Mesenchymal stem cell (in vitro differentiated cells and primary cell): Measurements from ENCODE around the gene UPB1. TPM values are rescaled to one million over a fixed set of nuclear protein-coding genes. Genes with fewer than 3 reads are reported as not detected.

Experiments
- DNase-seq: peaks from one replicate; pipeline ENCODE4 v3.0.0-alpha.2; 2013
- H2AFZ ChIP-seq: one replicate; pipeline ENCODE4 v1.6.1; 2013; ENCODE audit warnings: low read depth, mild to moderate bottlenecking, control low read depth, inconsistent platforms, low read length, moderate library complexity
- H2AK5ac ChIP-seq: 2 replicates; pipeline ENCODE4 v1.6.1; 2013; ENCODE audit warnings: low read length, moderate library complexity, mild to moderate bottlenecking, inconsistent platforms; ENCODE audit not compliant: severe bottlenecking
- H2BK120ac ChIP-seq: one replicate; pipeline ENCODE4 v1.6.1; 2013; ENCODE audit warnings: low read depth, mild to moderate bottlenecking, inconsistent platforms, low read length, moderate library complexity
- H2BK12ac ChIP-seq, 2 experiments: one replicate each; pipeline ENCODE4 v1.6.1; 2013; ENCODE audit warnings: inconsistent platforms in 2 of 2, low read length in 2 of 2, mild to moderate bottlenecking in 2 of 2, moderate library complexity in 2 of 2, control low read depth in 1 of 2
- H2BK15ac ChIP-seq: one replicate; pipeline ENCODE4 v1.6.1; 2013; ENCODE audit warnings: mild to moderate bottlenecking, low read depth, inconsistent platforms; ENCODE audit not compliant: poor library complexity, severe bottlenecking
- H2BK5ac ChIP-seq: 2 replicates; pipeline ENCODE4 v1.6.1; 2013; ENCODE audit warnings: low read depth, mild to moderate bottlenecking, low read length, control low read depth, inconsistent platforms; ENCODE audit not compliant: poor library complexity, severe bottlenecking
- H3K14ac ChIP-seq, 2 experiments: one replicate each; pipeline ENCODE4 v1.6.1; 2013; ENCODE audit warnings: inconsistent platforms in 2 of 2, low read length in 2 of 2, control low read depth in 1 of 2, mild to moderate bottlenecking in 1 of 2, moderate library complexity in 1 of 2
- H3K18ac ChIP-seq, 2 experiments: one replicate each; pipeline ENCODE4 v1.6.1; 2013; ENCODE audit warnings: inconsistent platforms in 2 of 2, low read length in 2 of 2, control low read depth in 1 of 2, low read depth in 1 of 2, mild to moderate bottlenecking in 1 of 2
- H3K23ac ChIP-seq, 2 experiments: one replicate each; pipeline ENCODE4 v1.6.1; 2013; ENCODE audit warnings: inconsistent platforms in 2 of 2, low read length in 2 of 2, mild to moderate bottlenecking in 2 of 2, moderate library complexity in 2 of 2, control low read depth in 1 of 2
- H3K27ac ChIP-seq: 2 replicates; pipeline ENCODE4 v1.5.1; 2013; ENCODE audit warnings: mild to moderate bottlenecking, moderate library complexity, low read length, control low read depth, inconsistent platforms; ENCODE audit not compliant: poor library complexity, severe bottlenecking
- H3K27me3 ChIP-seq, 2 experiments: 2 replicates each; pipeline versions ENCODE4 v1.6.1 to v1.7.0; 2013; ENCODE audit warnings: low read length in 2 of 2, mild to moderate bottlenecking in 2 of 2, moderate library complexity in 2 of 2, control low read depth in 1 of 2, inconsistent platforms in 1 of 2; ENCODE audit not compliant: control insufficient read depth in 1 of 2, insufficient read depth in 1 of 2
- H3K36me3 ChIP-seq, 2 experiments: 2 replicates each; pipeline versions ENCODE4 v1.6.1 to v1.7.0; 2013; ENCODE audit warnings: low read length in 2 of 2, control low read depth in 1 of 2, inconsistent platforms in 1 of 2, low read depth in 1 of 2, mild to moderate bottlenecking in 1 of 2; ENCODE audit not compliant: insufficient read depth in 2 of 2, control insufficient read depth in 1 of 2
- H3K4ac ChIP-seq, 2 experiments: one replicate each; pipeline ENCODE4 v1.6.1; 2013; ENCODE audit warnings: inconsistent platforms in 2 of 2, low read length in 2 of 2, mild to moderate bottlenecking in 2 of 2, moderate library complexity in 2 of 2, control low read depth in 1 of 2, low read depth in 1 of 2
- H3K4me1 ChIP-seq: 2 replicates; pipeline ENCODE4 v1.6.1; 2013; ENCODE audit warnings: low read depth, low read length, control low read depth; ENCODE audit not compliant: control insufficient read depth, insufficient read depth
- H3K4me2 ChIP-seq: 2 replicates; pipeline ENCODE4 v1.6.1; 2013; ENCODE audit warnings: low read length, mild to moderate bottlenecking, inconsistent platforms; ENCODE audit not compliant: poor library complexity, severe bottlenecking
- H3K4me3 ChIP-seq, 2 experiments: 2 replicates each; pipeline versions ENCODE4 v1.5.1 to v1.7.0; 2013; ENCODE audit warnings: low read length in 2 of 2, mild to moderate bottlenecking in 2 of 2, control low read depth in 1 of 2, low read depth in 1 of 2; ENCODE audit not compliant: insufficient read depth in 1 of 2
- H3K79me1 ChIP-seq: replicated peaks from 2 replicates; pipeline ENCODE4 v1.6.1; 2013; ENCODE audit warnings: mild to moderate bottlenecking, control low read depth, low read length, inconsistent platforms; ENCODE audit not compliant: poor library complexity, severe bottlenecking
- H3K9ac ChIP-seq: 2 replicates; pipeline ENCODE4 v1.7.0; 2013; ENCODE audit warnings: mild to moderate bottlenecking, low read length, moderate library complexity
- H3K9me3 ChIP-seq: 2 replicates; pipeline ENCODE4 v1.7.0; 2013; ENCODE audit warnings: mild to moderate bottlenecking, low read length; ENCODE audit not compliant: control insufficient read depth
- H4K8ac ChIP-seq: one replicate; pipeline ENCODE4 v1.6.1; 2013; ENCODE audit warnings: inconsistent platforms, mild to moderate bottlenecking, low read length, moderate library complexity
- H4K91ac ChIP-seq: one replicate; pipeline ENCODE4 v1.6.1; 2013; ENCODE audit warnings: mild to moderate bottlenecking, low read length, inconsistent platforms
- WGBS: methylation state at CpG from one replicate; pipeline ENCODE4 v1.1.7; 2013; ENCODE audit warnings: mixed read lengths; 5-methylcytosine and 5-hydroxymethylcytosine counted together
- polyA plus RNA-seq, 2 experiments: library from polyadenylated mRNA; stranded (reverse); fragments of 200-250 nt; gene quantifications; one replicate each; pipeline ENCODE4 v1.2.3, GENCODE V29; 2013

Gene UPB1
- polyA plus RNA-seq (2013, experiment 1 of 2) = 0.06 TPM
- polyA plus RNA-seq (2013, experiment 2 of 2) = 0.04 TPM

DNA sequence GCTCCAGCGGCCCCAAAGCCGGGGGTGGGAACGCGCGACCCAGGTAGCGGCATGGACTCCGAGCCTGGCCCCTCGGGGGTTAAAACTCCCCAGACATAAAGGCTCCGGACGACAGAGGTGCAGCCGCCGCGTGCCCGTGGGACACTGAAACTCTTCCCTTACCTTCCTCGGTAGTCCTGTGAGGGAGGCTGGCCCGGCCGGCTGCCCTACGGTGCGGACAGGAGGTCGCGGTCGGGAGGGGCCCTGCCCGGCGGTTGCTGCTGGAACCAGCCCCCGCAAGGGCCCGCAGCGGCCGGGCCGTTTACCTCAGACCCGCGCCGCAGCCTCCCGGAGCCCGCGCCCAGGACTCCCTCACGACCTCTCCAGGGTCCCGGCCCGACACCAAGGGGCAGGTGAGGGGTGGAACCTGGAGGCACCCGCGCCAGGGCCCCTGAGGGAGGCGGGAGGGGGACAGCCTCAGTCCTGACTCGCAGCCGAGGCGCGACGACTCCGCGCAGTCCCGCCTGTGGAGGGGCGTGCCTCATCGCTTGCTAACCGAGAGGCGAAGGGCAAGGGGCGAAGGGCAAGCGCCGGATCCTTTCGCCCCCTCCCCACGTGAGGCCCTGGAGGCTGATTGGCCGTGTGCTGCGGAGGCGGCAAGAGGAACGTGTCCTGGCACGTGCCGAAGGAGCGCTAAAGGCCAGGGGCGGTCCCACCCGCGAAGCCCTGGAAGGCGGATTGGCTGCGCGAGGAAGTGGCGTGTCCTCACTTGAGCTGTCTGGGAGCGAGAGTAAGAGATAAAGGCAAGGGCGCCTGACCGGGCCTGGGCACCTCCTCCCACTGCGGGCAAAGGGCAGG, at the start of gene UPB1:
Gene UPB1, plus strand, starts transcription at position 805 of the 837 bp plus-strand sequence. CDS start 72 bp downstream, outside the sequence.
- no peak within 1 kb of the TSS for H4K8ac ChIP-seq
- no peak within 1 kb of the TSS for H3K14ac ChIP-seq
- H3K4me1 ChIP-seq = peaks cover 13% of the 10 kb centered on the region
- H3K4me3 ChIP-seq = peak within 1 kb of the TSS; percentile 25 to 66
- no peaks in the 10 kb centered on the region for H3K36me3 ChIP-seq
- H3K18ac ChIP-seq = peak within 1 kb of the TSS in 1 of 2 experiments; percentile 46
- DNase-seq = no peak
- H3K27ac ChIP-seq = no peak within 1 kb of the TSS
- H3K4me2 ChIP-seq = peak within 1 kb of the TSS; percentile 41
- peaks cover 27 to 39% of the 10 kb centered on the region in 2 experiments for H3K27me3 ChIP-seq
- no peak within 1 kb of the TSS for H2BK120ac ChIP-seq
- H4K91ac ChIP-seq = no peak within 1 kb of the TSS
- no peak within 1 kb of the TSS for H2BK15ac ChIP-seq
- no peaks in the 10 kb centered on the region for H3K9me3 ChIP-seq
- peak within 1 kb of the TSS in 1 of 2 experiments; percentile 32 for H3K23ac ChIP-seq
- no peak within 1 kb of the TSS for H2AFZ ChIP-seq
- no peak within 1 kb of the TSS for H2BK5ac ChIP-seq
- no peak within 1 kb of the TSS for H2AK5ac ChIP-seq
- no peak within 1 kb of the TSS for H3K4ac ChIP-seq
- no peak within 1 kb of the TSS for H2BK12ac ChIP-seq
- no peaks in the 10 kb centered on the region for H3K79me1 ChIP-seq
- 41% methylated on average over 73 of the region's 76 CpGs for WGBS
- peak within 1 kb of the TSS; percentile 36 for H3K9ac ChIP-seq

DNA sequence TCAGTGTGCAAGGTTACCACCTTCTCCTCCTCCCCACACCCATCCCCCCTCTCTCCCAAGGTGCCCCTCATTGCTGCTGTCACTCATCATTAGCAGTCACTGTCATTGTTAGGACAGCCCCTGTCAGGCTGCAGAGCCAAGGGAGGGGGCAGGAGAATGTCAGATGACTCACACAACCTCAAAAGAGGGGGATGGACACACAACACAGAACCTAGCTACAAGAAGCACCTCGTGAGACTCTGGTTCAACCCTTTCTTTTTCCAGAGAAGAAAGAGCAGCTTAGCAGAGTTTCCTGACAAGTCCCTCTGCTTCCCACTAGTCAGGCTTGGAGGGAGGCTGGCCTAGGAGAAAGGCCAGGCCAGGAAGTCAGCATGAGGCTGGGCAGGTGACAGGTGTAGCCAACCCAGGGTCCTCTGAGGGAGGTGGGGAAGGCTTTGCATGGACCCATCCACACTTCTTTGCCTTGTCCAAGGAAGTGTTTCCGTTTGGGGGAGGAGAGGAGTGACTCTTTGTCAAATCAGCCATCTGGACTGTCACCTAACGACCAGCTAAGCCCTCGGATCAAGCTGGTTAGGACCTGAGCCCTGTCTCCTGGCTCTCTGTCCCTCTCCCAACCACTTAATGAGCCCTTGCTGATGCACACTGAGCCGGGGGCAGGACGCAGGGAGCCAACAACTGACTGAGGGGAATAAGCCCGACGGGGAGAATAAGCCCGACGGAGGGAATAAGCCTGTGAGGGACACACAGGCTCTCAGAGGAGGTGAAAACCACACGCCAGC, 49.5 kb upstream of the UPB1 start:
- Histone ChIP-seq H3K4me1 (peaks cover 10% of the 10 kb centered on the region), H4K91ac (no peak overlapping the region), H3K27ac (no peak overlapping the region), H2AFZ (no peak overlapping the region), H3K4me2 (no peak overlapping the region), H3K14ac (peak overlapping the region in 1 of 2 experiments; percentile 26), H3K36me3 (no peaks in the 10 kb centered on the region), H3K9me3 (peaks cover 4% of the 10 kb centered on the region), H4K8ac (no peak overlapping the region), H3K9ac (no peak overlapping the region), H2BK15ac (no peak overlapping the region), H2AK5ac (no peak overlapping the region), H3K27me3 (no peaks in the 10 kb centered on the region), H2BK12ac (no peak overlapping the region), H3K23ac (no peak overlapping the region), H2BK120ac (no peak overlapping the region), H3K4ac (no peak overlapping the region), H2BK5ac (no peak overlapping the region), H3K4me3 (no peak overlapping the region), H3K18ac (peak overlapping the region in 1 of 2 experiments; percentile 11), H3K79me1 (no peaks in the 10 kb centered on the region)
- WGBS = 64% methylated on average over 11 of the region's 11 CpGs
- no peak for DNase-seq

DNA sequence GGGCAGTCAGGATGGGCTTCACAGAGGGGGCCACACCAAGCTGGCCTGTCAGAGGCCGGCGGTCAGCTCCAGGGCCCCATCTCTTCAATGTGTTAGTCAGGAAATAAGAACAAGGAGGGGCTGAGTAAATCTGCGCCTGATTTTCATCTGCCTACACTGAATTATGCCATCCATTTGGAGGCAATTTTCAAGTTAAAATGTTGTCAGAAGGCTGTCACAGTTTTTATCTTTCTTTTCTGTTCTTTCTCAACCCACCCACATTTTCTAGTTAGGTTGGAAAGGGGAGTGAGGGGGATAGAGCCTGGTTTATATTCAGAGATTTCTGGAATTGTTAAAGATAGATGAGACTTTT, 48.9 kb upstream of the UPB1 start:
- Histone ChIP-seq H4K91ac (no peak overlapping the region), H3K23ac (no peak overlapping the region), H2BK120ac (no peak overlapping the region), H3K4me3 (no peak overlapping the region), H3K36me3 (no peaks in the 10 kb centered on the region), H2AFZ (no peak overlapping the region), H3K4ac (no peak overlapping the region), H3K14ac (no peak overlapping the region), H3K9me3 (peaks cover 8% of the 10 kb centered on the region), H3K4me2 (no peak overlapping the region), H3K18ac (no peak overlapping the region), H3K27me3 (no peaks in the 10 kb centered on the region), H2BK5ac (no peak overlapping the region), H3K4me1 (peaks cover 10% of the 10 kb centered on the region), H3K27ac (no peak overlapping the region), H3K9ac (no peak overlapping the region), H2AK5ac (no peak overlapping the region), H3K79me1 (no peaks in the 10 kb centered on the region), H2BK12ac (no peak overlapping the region), H4K8ac (no peak overlapping the region), H2BK15ac (no peak overlapping the region)
- 90% methylated on average over 3 of the region's 3 CpGs for WGBS
- no peak for DNase-seq

DNA sequence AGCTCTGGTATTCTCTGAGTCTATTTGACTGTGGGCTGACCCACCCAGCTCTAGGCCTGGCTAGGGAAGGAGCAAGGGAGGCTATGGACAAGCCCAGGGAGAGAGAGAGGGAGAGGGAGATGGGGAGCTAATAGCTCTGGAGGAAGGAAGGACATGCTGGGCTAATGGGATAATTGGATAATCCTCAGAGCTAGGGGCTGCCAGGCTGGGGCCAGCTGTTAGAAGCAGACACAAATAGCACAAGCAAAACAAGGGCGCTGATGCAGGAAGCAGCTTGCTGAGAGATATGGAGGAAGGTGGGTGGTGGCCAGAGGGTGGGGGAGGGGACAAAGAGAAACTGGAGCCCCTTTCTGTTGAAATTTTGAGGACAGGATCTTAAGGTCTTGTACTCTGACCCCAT, 44.5 kb upstream of the UPB1 start:
- Histone ChIP-seq H3K27ac (no peak overlapping the region), H3K18ac (no peak overlapping the region), H3K23ac (no peak overlapping the region), H2BK5ac (no peak overlapping the region), H3K36me3 (no peaks in the 10 kb centered on the region), H3K9me3 (peaks cover 24% of the 10 kb centered on the region), H4K8ac (no peak overlapping the region), H3K4me3 (no peak overlapping the region), H2AFZ (no peak overlapping the region), H3K4ac (no peak overlapping the region), H2BK15ac (no peak overlapping the region), H4K91ac (no peak overlapping the region), H3K14ac (no peak overlapping the region), H3K9ac (no peak overlapping the region), H3K79me1 (no peaks in the 10 kb centered on the region), H3K27me3 (no peaks in the 10 kb centered on the region), H2AK5ac (no peak overlapping the region), H2BK12ac (no peak overlapping the region), H2BK120ac (no peak overlapping the region), H3K4me2 (no peak overlapping the region), H3K4me1 (peaks cover 2% of the 10 kb centered on the region)
- 30% methylated on average over 1 of the region's 1 CpG for WGBS
- no peak for DNase-seq
